ENCODE measurements around the gene FNDC5.

FNDC5 gene

DNA sequence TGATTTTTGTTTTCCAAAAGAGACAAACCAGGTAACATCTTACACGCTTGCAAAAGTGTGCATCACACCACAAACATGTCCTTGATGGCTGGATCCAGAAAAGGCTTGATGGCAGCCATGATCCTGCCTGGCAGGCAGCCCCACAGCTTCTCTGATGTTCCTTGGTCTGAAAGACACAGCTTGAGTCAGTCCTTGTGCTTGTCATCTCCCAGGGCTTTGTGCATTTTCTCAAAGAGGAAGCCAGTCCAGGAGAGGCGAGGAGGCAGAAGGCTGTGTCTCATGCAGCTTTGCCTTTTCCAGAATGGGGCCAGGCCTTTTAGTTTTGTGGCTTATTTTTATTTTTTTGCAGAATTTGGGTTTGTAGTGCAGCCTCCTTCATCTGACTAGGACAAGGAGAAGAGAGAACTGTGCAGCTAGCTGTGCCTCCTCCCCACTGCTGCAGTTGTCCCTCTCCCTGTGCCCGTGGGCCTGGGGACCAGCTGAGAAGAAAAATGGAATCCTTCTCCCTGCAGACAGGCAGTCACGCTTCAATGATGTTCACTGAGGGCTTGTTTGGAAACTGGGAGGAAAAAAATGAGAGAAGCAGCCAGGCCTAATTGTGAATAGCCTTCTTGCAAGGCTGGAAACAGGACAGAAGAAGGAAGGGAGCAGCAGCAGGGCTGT is 7.4 kb downstream of the FNDC5 start:
- TF ChIP-seq, protein P1, sequence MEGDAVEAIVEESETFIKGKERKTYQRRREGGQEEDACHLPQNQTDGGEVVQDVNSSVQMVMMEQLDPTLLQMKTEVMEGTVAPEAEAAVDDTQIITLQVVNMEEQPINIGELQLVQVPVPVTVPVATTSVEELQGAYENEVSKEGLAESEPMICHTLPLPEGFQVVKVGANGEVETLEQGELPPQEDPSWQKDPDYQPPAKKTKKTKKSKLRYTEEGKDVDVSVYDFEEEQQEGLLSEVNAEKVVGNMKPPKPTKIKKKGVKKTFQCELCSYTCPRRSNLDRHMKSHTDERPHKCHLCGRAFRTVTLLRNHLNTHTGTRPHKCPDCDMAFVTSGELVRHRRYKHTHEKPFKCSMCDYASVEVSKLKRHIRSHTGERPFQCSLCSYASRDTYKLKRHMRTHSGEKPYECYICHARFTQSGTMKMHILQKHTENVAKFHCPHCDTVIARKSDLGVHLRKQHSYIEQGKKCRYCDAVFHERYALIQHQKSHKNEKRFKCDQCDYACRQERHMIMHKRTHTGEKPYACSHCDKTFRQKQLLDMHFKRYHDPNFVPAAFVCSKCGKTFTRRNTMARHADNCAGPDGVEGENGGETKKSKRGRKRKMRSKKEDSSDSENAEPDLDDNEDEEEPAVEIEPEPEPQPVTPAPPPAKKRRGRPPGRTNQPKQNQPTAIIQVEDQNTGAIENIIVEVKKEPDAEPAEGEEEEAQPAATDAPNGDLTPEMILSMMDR (IDR thresholded peaks at IDR 0.05; ENCODE audit: insufficient read depth, low read length, poor library complexity, severe bottlenecking), result no peak
- Histone ChIP-seq H3K27me3 (replicated peaks; ENCODE audit: control insufficient read depth, insufficient read depth, low read length) (no peaks in the 10 kb centered on the region), H3K36me3 (ENCODE audit: control insufficient read depth, insufficient read depth, low read length) (peaks cover 12% of the 10 kb centered on the region), H3K4me3 (replicated peaks; ENCODE audit: low read depth, low read length) (no peak overlapping the region)
- DNase-seq (ENCODE audit: extremely low read depth, insufficient read length), result no peak

DNA sequence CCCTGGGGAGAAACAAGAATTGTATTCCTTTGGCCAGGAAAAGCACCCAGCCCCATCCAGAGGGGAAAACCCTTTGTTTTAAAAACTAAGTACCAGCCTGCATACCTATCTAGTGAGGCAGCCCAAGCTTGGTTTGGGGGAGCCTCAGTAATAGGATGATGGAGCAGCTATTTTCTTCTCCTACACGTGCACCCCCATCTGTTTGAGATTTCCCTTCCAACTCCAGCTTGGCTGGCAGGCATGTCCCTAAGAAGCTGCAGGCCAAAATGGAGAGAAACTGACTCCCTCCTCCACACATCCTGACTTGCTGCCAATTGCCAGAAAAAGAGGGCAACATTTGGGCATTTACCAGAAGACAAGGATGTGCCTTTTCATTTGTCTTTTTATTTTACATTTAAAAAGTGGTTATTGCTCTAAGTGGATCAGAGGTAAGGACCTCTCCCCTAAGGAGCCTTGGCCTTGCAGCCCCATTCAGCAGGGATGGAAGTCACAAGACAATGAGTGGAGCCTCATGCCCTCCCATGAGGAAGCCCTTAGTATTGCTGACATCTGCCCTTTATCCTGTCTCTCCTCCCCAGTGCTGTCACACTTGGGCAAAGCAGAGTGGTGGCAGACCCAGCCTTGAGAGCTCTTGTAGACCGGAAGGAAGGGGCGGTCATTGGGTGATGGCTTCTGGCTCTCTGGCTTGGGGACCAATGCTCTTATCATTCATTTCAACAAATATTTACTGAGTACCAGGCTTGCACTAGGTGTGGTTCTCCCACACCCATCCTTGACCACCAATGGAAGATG is 8.6 kb downstream of the FNDC5 start:
- Histone ChIP-seq H3K36me3 (ENCODE audit: control insufficient read depth, insufficient read depth, low read length) (peaks cover 14% of the 10 kb centered on the region), H3K27me3 (replicated peaks; ENCODE audit: control insufficient read depth, insufficient read depth, low read length) (no peaks in the 10 kb centered on the region), H3K4me3 (replicated peaks; ENCODE audit: low read depth, low read length) (no peak overlapping the region)
- no peak for DNase-seq (ENCODE audit: extremely low read depth, insufficient read length)
- TF ChIP-seq, protein P1 (IDR thresholded peaks at IDR 0.05; ENCODE audit: insufficient read depth, low read length, poor library complexity, severe bottlenecking), result no peak

DNA sequence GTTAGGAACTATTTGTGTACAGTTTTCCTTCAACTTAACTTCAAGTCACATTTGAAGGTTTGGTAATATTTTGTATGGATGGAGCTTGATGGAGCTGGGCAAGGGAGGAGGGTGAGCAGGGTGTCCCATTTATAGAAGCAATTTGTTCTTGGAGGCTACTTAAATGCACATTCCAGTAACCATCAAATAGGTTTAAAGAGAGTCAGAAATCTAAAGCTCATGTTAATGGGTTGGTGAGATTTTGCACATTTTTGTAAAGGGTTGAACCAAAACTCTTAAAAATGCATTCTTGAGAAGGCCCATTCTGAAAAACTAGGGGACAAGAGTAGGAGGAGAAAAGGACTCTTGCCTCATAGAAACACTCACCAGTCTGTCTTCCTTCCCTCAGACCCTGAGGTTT is 10.1 kb downstream of the FNDC5 start:
- no peak for DNase-seq (ENCODE audit: extremely low read depth, insufficient read length)
- Histone ChIP-seq H3K4me3 (replicated peaks; ENCODE audit: low read depth, low read length) (no peak overlapping the region), H3K27me3 (replicated peaks; ENCODE audit: control insufficient read depth, insufficient read depth, low read length) (no peaks in the 10 kb centered on the region), H3K36me3 (ENCODE audit: control insufficient read depth, insufficient read depth, low read length) (peaks cover 16% of the 10 kb centered on the region)
- TF ChIP-seq, protein P1 (IDR thresholded peaks at IDR 0.05; ENCODE audit: insufficient read depth, low read length, poor library complexity, severe bottlenecking), result no peak

DNA sequence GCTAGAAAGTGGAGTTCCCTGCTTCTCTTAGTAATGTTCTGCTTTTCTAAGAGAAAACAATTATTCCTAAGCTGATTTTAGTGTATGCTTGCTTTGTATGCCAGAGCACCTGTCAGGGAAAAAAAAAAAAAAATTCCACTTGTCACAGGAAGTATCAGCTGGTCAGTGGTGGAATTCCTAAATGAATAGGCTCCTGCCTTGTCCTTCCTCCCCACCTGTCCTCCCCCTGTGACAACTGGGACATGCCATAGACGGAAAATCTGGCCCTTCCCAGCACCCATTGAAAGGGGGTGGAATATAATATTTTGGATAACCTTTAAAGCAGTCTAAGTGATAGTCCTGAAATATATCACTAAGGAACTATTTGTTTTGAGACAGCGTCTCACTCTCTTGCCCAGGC is 10.8 kb downstream of the FNDC5 start:
- H3K4me3 ChIP-seq (replicated peaks; ENCODE audit: low read depth, low read length), result no peak overlapping the region
- H3K27me3 ChIP-seq (replicated peaks; ENCODE audit: control insufficient read depth, insufficient read depth, low read length), result no peaks in the 10 kb centered on the region
- peaks cover 16% of the 10 kb centered on the region for H3K36me3 ChIP-seq (ENCODE audit: control insufficient read depth, insufficient read depth, low read length)
- TF ChIP-seq, protein P1 (IDR thresholded peaks at IDR 0.05; ENCODE audit: insufficient read depth, low read length, poor library complexity, severe bottlenecking), result no peak
- no peak for DNase-seq (ENCODE audit: extremely low read depth, insufficient read length)

DNA sequence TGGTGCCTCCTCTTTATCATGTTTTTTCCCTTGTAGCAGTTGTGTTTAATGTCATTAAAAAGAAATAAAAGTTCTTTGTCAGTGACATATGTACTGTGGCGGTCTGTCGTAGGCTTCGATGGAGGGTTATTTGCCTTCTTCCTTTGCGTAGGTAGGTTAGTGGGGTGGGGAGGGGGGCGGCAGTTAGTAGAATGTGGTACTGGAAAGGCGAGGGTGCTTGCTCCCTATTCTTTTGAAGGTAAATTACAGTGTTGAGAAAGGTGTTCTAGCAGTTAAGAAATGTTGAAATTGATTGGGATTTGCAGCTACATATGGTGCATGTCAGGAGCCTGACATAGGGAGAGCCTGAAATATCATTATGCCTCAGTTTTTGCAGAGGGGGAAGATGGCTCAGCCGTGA is 11.9 kb downstream of the FNDC5 start:
- DNase-seq (ENCODE audit: extremely low read depth, insufficient read length), result no peak
- Histone ChIP-seq H3K4me3 (replicated peaks; ENCODE audit: low read depth, low read length) (no peak overlapping the region), H3K27me3 (replicated peaks; ENCODE audit: control insufficient read depth, insufficient read depth, low read length) (no peaks in the 10 kb centered on the region), H3K36me3 (ENCODE audit: control insufficient read depth, insufficient read depth, low read length) (peaks cover 16% of the 10 kb centered on the region)
- TF ChIP-seq, protein P1 (IDR thresholded peaks at IDR 0.05; ENCODE audit: insufficient read depth, low read length, poor library complexity, severe bottlenecking), result no peak

Measured in GM06990 (cell line).